Measurements from ENCODE around the gene CDC42EP3.

DNA sequence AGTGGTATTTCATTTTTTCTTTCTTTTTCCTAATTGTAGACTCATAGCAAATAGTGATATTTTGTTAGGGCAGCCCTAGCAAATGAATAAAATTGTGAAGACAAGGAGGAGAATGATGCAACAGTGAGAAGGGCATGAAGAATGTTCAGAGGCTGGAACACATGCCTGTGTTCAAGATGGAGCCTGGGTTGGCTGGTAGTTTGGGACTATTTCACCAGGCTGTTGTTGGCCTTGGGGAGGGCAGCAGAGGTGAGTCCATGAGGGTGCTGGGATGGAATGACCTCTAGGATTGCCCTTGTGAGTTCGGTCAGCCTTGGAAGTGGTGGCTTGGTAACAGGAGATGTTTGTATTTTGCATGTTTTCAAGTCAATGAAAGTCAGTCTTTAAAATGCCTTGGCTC lies 10.1 kb upstream of the CDC42EP3 start:
- TF ChIP-seq, protein P1, sequence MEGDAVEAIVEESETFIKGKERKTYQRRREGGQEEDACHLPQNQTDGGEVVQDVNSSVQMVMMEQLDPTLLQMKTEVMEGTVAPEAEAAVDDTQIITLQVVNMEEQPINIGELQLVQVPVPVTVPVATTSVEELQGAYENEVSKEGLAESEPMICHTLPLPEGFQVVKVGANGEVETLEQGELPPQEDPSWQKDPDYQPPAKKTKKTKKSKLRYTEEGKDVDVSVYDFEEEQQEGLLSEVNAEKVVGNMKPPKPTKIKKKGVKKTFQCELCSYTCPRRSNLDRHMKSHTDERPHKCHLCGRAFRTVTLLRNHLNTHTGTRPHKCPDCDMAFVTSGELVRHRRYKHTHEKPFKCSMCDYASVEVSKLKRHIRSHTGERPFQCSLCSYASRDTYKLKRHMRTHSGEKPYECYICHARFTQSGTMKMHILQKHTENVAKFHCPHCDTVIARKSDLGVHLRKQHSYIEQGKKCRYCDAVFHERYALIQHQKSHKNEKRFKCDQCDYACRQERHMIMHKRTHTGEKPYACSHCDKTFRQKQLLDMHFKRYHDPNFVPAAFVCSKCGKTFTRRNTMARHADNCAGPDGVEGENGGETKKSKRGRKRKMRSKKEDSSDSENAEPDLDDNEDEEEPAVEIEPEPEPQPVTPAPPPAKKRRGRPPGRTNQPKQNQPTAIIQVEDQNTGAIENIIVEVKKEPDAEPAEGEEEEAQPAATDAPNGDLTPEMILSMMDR (IDR thresholded peaks at IDR 0.05), result no peak
- TF ChIP-seq POLR2A (IDR thresholded peaks at IDR 0.05), result no peak
